CD4-positive, alpha-beta T cell treated with Interleukin-15 for 1 hour (primary cell): ENCODE data around the gene ZFYVE27.

Source experiments
- DNase-seq: peaks from one replicate; pipeline ENCODE4 v3.0.0-alpha.2; 2020

ZFYVE27 gene

GRCh38 chr10:97752956-97753355, 16.0 kb downstream of the ZFYVE27 start:
- no peak for DNase-seq

GRCh38 chr10:97754726-97755125, 17.8 kb downstream of the ZFYVE27 start:
- no peak for DNase-seq

DNA sequence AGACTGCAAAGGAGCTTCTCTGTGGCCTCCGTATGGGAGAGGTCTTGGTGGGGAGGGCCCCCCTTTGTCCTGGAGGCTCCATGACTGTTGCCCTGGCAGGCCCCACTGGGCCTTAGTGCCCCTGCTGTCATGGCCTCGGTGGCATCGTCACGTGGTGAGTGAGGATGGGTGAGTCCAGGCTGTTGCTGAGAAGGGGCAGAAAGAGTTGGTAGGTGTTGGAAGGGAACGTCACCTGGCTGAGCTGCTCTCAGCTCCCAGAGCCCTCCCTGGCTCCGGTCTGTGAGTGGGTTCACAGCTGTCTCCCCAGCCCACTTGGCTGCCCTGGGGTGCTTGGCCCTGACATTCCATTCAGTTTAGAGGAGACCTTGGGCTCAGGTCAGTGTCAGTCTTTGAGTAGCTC, 18.8 kb downstream of the ZFYVE27 start:
- no peak for DNase-seq

DNA sequence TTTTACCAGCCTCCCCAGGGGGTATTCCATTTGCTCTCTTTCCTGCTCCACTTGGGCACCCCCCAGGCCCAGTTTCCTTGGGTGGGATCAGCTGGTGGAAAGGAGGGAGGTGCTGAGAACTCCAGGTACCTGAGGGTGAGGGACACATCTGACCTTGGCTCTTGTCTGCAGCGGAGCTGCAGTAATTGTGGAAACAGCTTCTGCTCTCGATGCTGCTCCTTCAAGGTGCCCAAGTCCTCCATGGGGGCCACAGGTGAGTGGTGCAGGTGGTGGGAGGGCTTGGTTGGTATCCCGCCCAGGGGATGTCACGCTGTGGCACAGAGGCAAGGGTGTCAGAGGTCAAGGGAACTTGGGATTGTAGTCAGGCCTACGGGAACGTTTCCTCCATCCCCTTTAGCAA, 20.5 kb downstream of the ZFYVE27 start:
- no peak for DNase-seq

DNA sequence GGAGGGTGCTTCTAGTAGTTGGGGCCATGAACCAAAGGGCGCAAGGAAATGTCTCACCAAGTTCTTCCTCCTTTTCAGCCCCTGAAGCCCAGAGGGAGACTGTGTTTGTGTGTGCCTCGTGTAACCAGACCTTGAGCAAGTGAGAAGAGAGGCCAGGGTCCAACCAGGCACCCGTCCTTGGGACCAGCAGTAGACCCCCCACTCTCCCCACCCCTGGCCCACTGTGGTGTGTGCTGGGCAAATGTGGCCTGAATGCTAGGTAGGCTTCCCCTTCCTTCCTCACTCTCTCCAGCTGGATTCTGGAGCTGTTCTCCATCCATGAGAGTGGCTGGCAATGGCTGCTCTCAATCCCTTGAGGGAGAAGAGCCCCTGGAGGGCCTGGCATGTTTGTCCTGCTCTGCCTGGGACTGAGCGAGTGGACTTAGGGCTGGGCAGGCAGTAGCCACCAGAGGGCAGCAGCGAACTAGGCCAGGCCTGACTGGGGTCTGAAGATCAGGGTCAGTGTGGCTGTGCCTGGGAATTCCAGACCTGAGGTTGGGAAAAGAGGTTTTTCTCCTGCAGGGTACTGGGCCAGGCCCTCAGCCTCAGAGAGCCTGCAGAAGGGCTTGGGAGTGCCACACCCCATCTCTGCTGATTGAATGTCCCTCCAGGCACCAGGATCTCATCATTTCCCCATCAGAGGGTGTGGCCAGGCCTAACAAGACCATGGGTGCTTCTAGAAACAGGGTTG, 22.4 kb downstream of the ZFYVE27 start:
- DNase-seq = no peak

DNA sequence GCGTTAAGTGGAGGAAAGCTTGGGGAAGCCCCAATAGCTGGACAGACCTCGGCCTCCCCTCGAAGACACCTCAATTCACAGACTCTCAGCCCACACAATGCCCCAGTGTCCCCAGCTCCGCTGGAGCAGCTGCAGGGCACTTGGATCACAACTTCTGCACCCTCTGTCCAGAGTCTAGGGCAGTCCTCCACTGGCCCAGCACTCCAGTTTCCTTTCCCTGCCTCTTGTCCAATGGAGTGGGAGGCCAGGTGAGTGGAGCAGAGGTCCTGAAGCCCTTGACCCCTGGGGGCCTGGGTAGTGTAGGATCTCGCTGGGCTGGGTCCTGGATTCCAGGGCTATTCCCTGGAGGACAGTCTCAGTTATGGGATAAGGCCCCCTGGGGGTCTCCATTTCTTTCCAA, 23.0 kb downstream of the ZFYVE27 start:
- DNase-seq = no peak

DNA sequence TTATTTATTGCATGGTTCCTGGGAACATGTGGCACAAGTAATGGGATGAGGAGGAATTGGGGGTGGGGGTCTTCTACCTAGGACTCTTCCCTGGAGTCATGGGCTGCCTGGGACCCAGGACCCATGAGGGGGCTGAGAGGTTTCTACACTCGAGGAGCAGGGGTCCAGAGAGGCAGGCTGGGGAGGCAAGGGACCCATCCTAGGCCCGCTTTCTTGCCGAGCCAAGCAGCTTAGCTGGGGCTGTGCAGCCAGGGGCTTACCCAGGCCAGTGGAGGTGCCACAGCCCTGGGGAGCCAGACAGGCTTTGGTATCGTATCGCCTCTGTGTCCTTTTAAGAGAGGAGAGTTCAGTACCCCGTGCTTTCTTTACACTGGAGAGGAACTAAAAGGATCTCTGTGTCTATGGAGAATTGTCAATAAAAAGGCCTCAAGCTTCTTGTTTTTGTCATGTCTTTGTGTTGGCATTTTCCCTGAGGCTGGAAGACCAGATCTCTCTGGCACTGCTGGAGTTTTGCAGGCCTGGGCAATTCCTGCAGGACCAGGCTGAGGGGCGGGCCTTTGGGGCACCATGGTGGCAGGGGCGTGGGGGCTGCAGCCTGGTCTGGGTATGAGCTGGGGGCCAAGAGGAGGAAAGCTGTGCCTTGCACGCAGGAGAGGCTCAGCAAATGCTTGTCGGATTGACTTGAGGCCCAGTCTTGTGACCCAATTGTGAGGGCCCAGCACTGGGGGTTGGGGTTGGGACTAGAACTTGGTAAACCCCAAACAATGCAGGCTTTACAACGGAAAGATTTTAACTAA, 23.7 kb downstream of the ZFYVE27 start:
- no peak for DNase-seq

GRCh38 chr10:97761331-97761865, 24.5 kb downstream of the ZFYVE27 start:
- DNase-seq = no peak

DNA sequence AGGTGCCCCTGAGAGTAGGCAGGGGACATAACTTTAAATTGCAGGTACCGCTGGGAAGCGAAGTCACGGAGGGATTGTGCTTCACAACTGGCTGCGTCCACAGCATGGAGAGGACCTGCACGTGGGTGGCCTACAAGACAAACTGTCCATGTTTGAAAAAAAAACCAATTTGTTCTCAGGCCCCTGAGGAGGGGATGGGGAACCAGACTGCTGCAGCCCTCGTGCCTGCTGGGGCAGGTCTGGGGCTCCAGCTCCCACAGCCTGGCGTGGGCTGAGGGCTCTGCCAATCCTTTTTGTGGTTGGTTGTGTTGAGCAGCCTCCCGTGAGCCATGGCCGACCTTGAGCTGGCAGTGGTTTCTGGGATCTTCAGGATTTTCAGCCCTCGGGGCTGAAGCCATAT, 25.1 kb downstream of the ZFYVE27 start:
- no peak for DNase-seq

DNA sequence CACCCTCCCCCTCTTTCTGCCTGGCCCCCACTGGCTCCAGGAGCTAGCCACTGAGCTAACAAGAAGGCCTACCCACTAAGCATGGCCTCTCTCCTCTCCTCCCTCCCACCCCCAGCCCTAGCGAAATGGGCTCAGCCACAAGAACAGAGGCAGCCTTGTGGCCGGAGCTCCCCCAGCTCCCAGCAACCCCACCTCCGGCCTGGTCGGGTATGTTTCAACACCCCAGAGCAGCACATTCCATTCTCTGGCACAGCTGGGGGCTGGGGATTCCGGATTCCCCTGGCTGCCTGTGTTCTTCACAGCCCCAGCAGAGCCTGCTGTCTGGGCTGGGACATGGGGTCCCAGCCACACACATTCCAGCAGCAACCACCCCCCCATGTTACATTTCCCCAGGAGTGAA, 25.9 kb downstream of the ZFYVE27 start:
- no peak for DNase-seq

- DNase-seq = no peak
These were observed 26.5 kb downstream of the ZFYVE27 start for GRCh38 chr10:97763411-97763810.

DNA sequence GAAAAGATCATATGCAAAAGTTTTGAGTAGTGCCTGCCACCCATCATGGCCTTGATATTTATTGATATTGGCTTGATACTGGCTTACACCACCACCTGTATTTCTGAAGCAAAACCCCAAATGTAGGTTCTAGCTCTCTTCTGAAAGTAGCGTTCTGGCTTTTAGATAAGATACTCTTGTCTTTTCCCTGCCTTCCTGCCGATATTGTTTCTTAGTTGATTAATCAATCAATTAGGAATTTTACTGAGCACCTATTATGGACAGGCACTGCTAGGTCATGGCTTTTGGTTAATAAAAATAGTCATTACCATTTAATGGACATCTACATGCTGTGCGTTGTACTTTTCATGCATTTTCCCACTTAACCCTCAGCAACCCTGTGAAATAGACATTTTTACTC, 27.0 kb downstream of the ZFYVE27 start:
- DNase-seq = no peak

DNA sequence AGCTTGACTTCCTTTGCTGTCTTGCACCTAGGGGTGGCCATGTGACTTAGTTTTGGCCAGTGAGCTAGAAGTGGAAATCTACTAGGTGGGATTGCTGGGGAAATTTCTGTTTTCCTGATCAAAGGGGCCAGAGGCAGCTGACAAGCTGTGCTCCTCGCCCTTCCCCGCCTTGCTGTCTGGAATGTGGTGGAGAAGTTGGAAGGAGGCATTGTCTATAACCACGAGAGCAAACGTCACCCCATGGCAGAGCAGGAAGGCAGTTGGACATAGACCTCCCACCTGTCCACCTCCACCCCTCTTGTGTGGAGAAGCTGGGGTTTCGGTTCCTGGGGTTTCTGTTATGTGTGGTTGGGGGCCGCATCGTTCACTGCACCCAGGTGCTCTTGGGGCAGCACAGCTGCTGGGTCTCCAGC, 27.6 kb downstream of the ZFYVE27 start:
- no peak for DNase-seq

DNA sequence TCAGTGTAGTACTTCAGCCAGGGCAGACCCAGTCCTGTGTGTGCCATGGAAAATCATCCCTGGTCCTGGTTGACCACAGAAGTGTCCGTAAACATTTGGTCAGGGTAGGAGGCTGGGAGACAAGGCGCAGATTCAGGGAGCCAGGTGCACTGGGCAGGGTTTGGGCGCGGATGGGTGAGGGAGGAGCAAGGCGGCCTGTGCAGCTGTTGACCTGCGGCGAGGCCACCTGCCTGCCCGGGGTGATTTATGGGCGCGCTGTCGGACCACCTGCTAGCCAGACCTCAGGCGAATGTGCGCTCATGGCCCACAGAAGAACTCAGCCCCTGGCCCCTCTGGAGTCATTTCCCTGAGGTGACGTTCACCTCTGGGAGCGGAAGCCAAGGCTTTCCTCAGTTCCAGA, 28.3 kb downstream of the ZFYVE27 start:
- no peak for DNase-seq

DNA sequence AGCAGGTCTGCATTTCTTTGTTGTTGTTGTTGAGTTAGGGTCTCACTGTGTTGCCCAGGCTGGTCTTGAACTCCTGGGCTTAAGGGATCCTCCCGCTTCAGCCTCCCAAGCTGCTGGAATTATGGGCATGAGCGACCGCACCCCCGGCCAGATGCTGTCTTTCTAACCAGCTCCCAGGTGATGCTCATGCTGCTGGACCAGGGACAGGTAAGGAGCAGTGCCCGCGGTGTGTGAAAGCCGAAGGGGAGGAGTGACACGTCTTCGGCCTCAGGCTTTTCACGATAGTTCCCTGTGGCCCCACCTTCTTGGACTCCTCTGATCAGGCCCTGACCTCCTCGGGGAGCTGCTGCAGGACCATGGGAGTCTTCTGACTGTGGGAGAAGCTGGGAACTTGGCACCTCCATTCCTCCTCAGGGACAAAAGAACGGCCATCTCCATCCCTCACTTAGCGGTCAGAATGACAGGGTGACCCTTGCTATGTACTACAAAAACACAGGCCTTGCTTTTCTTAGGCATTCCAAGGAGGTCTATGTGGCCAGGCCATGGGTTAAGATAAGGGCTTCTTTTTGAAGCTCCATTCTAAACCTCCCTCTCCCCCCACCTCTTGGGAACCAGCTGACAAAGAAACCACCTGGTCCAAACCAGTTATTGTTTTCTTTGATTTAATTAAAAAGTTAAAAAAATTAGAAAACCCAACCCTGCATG, 29.3 kb downstream of the ZFYVE27 start:
- no peak for DNase-seq

- no peak for DNase-seq
These were observed 30.3 kb downstream of the ZFYVE27 start for GRCh38 chr10:97766996-97767924.

GRCh38 chr10:97768322-97769315, 31.7 kb downstream of the ZFYVE27 start:
- no peak for DNase-seq

DNA sequence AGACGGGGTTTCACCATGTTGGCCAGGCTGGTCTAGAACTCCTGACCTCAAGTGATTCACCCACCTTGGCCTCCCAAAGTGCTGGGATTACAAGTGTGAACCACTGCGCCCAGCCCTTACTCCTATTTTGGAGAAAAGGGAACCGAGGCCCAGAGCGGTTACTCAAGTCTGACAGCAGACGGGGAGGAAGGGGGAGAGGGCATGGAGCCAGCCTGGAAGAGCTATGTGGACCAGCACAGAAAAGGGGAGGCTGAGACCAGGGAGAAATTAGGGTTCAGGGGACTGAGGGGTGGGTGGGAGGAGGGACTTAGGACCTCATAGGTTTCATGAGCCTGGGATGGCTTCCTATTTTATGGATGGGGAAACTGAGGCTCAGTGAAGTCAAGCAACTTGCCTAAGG, 33.3 kb downstream of the ZFYVE27 start:
- DNase-seq = no peak

DNA sequence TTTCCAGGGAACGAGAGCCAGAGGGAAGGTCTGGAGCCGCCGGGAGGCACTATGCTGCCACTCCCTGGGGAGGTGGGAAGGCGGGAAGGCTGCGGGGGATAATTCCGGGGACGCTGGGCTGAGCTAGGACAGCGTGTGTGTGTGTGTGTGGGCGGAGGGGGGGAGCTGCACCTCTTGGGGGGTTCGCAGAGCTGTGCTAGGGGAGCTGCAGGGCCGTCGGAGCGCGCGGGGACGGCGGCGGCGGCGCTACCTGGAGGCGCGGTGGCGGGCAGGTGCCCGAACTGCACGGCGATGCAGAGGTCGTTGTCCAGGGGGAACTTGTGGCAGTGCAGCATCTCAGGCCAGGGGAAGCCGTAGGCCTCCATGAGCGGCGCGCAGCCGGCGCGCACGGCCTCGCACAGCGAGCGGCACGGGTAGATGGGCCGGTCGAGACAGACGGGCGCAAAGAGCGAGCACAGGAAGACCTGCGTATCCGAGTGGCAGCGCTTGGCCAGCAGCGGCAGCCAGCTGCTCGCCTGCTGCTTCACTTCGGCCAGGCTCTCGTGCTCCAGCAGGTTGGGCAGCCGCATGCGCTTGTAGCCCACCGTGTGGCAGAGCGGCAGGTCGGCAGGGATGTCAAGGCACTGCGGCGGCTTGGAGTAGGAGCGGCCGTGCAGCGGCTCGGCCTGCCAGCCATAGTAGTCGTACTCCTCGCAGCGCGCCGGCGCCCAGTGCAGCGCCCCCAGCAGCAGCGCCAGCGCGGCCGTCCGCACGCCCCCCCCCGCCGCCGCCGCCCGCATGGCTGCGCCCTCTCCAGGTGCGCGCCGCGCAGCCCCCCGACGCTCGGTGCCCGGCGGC, 34.3 kb downstream of the ZFYVE27 start:
- no peak for DNase-seq
